ENCODE results near the gene BICRA.
"Not testable (repeated sequence)": the region's sequence is repeated elsewhere in the genome, so short reads cannot be mapped to it uniquely, and the experiment has no call there.

The BICRA gene

GRCh38 chr19:47663435-47663910 is 54.5 kb downstream of the BICRA start:
- DNase-seq (ENCODE audit: low read depth), result peak; percentile 85

GRCh38 chr19:47663911-47664771 is 55.2 kb downstream of the BICRA start:
- DNase-seq (ENCODE audit: low read depth), result peak; percentile 96

- not testable (repeated sequence) for DNase-seq (ENCODE audit: low read depth)
These were observed 59.6 kb downstream of the BICRA start for GRCh38 chr19:47668556-47668955.

- DNase-seq (ENCODE audit: low read depth), result no peak
These were observed 61.8 kb downstream of the BICRA start for GRCh38 chr19:47670736-47671135.

GRCh38 chr19:47671499-47671898 is 62.6 kb downstream of the BICRA start:
- DNase-seq (ENCODE audit: low read depth), result no peak

GRCh38 chr19:47673426-47673825 is 64.5 kb downstream of the BICRA start:
- no peak for DNase-seq (ENCODE audit: low read depth)

- no peak for DNase-seq (ENCODE audit: low read depth)
These were observed 65.6 kb downstream of the BICRA start for GRCh38 chr19:47674548-47674947.

- no peak for DNase-seq (ENCODE audit: low read depth)
These were observed 66.3 kb downstream of the BICRA start for GRCh38 chr19:47675271-47675670.

GRCh38 chr19:47675859-47676258 is 66.9 kb downstream of the BICRA start:
- DNase-seq (ENCODE audit: low read depth), result no peak

- no peak for DNase-seq (ENCODE audit: low read depth)
These were observed 67.9 kb downstream of the BICRA start for GRCh38 chr19:47676811-47677210.

GRCh38 chr19:47679251-47679900 is 70.4 kb downstream of the BICRA start:
- DNase-seq (ENCODE audit: low read depth), result no peak

GRCh38 chr19:47679922-47680857 is 71.3 kb downstream of the BICRA start:
- no peak for DNase-seq (ENCODE audit: low read depth)

- DNase-seq (ENCODE audit: low read depth), result no peak
These were observed 72.0 kb downstream of the BICRA start for GRCh38 chr19:47680858-47681332.

GRCh38 chr19:47681388-47681787 is 72.5 kb downstream of the BICRA start:
- no peak for DNase-seq (ENCODE audit: low read depth)

GRCh38 chr19:47681936-47682335 is 73.0 kb downstream of the BICRA start:
- DNase-seq (ENCODE audit: low read depth), result no peak

GRCh38 chr19:47682939-47683338 is 74.0 kb downstream of the BICRA start:
- DNase-seq (ENCODE audit: low read depth), result no peak

- DNase-seq (ENCODE audit: low read depth), result no peak
These were observed 77.9 kb downstream of the BICRA start for GRCh38 chr19:47686679-47687450.

GRCh38 chr19:47687906-47688305 is 79.0 kb downstream of the BICRA start:
- DNase-seq (ENCODE audit: low read depth), result no peak

GRCh38 chr19:47691090-47691489 is 82.2 kb downstream of the BICRA start:
- DNase-seq (ENCODE audit: low read depth), result no peak

GRCh38 chr19:47691782-47692181 is 82.8 kb downstream of the BICRA start:
- no peak for DNase-seq (ENCODE audit: low read depth)

GRCh38 chr19:47693489-47693888 is 84.6 kb downstream of the BICRA start:
- no peak for DNase-seq (ENCODE audit: low read depth)

Data from ELR (cell line).